ENCODE data around the gene TTLL1. TPM values are rescaled to one million over a fixed set of nuclear protein-coding genes. Genes with fewer than 3 reads are reported as not detected.

Gene TTLL1
- total RNA-seq, 1 experiment from 2014 or later, result 4.1 TPM

GRCh38 chr22:43042101-43042780 is 47.0 kb downstream of the TTLL1 start:
- no peaks in the 10 kb centered on the region for H3K4me1 ChIP-seq
- ChIA-PET CTCF (no interaction called here), POLR2A (no interaction called here)
- H3K27me3 Mint-ChIP-seq (ENCODE audit: insufficient read depth, unreplicated experiment), result no peaks in the 10 kb centered on the region
- H3K27me3 ChIP-seq (replicated peaks; ENCODE audit: control insufficient read depth, insufficient read depth, low read length), result no peaks in the 10 kb centered on the region; the same call in 1 of the 2 replicates
- H3K4me1 Mint-ChIP-seq (ENCODE audit: low read depth, unreplicated experiment), result no peaks in the 10 kb centered on the region
- no peak overlapping the region for H3K4me3 ChIP-seq (ENCODE audit: low read depth, low read length)
- no peaks in the 10 kb centered on the region for H3K36me3 ChIP-seq (ENCODE audit: control insufficient read depth, insufficient read depth, low read length)
- no peak for TF ChIP-seq CTCF (IDR thresholded peaks at IDR 0.05; ENCODE audit: insufficient read depth in 1 of 2, low read depth in 1 of 2, low read length in 1 of 2, severe bottlenecking in 1 of 2, unreplicated experiment in 1 of 2)
- no peaks in the 10 kb centered on the region for H3K9me3 Mint-ChIP-seq (ENCODE audit: unreplicated experiment)
- H3K27ac Mint-ChIP-seq (ENCODE audit: unreplicated experiment), result no peak overlapping the region
- no peaks in the 10 kb centered on the region for H3K36me3 Mint-ChIP-seq (ENCODE audit: insufficient read depth, unreplicated experiment)
- BruUV-seq (replicated peaks), result no TSS peak
- H3K4me3 Mint-ChIP-seq (ENCODE audit: unreplicated experiment), result no peak overlapping the region
- intact Hi-C loops (cut with micrococcal nuclease; ENCODE audit: unreplicated experiment), result no loop called here
- no peaks in the 10 kb centered on the region for H3K9me3 ChIP-seq
- no peak for DNase-seq

GRCh38 chr22:43039800-43040199 is 49.4 kb downstream of the TTLL1 start:
- Mint-ChIP-seq H3K27me3 (ENCODE audit: insufficient read depth, unreplicated experiment) (no peaks in the 10 kb centered on the region), H3K4me3 (ENCODE audit: unreplicated experiment) (no peak overlapping the region), H3K9me3 (ENCODE audit: unreplicated experiment) (no peaks in the 10 kb centered on the region), H3K36me3 (ENCODE audit: insufficient read depth, unreplicated experiment) (no peaks in the 10 kb centered on the region), H3K27ac (ENCODE audit: unreplicated experiment) (peak overlapping the region; percentile 63), H3K4me1 (ENCODE audit: low read depth, unreplicated experiment) (no peaks in the 10 kb centered on the region)
- TF ChIP-seq CTCF (IDR thresholded peaks at IDR 0.05; ENCODE audit: insufficient read depth in 1 of 2, low read depth in 1 of 2, low read length in 1 of 2, severe bottlenecking in 1 of 2, unreplicated experiment in 1 of 2), result no peak
- Histone ChIP-seq H3K27me3 (replicated peaks; ENCODE audit: control insufficient read depth, insufficient read depth, low read length) (no peaks in the 10 kb centered on the region; the same call in 1 of the 2 replicates), H3K36me3 (ENCODE audit: control insufficient read depth, insufficient read depth, low read length) (no peaks in the 10 kb centered on the region), H3K4me3 (ENCODE audit: low read depth, low read length) (no peak overlapping the region), H3K9me3 (no peaks in the 10 kb centered on the region), H3K4me1 (no peaks in the 10 kb centered on the region)
- BruUV-seq (replicated peaks), result no TSS peak
- intact Hi-C loops (cut with micrococcal nuclease; ENCODE audit: unreplicated experiment), result no loop called here
- peak in 1 of 2 experiments; percentile 24 for DNase-seq
- POLR2A ChIA-PET, result no interaction called here
- CTCF ChIA-PET, result no interaction called here

- no peak for DNase-seq
- ChIA-PET CTCF (interaction anchor here (0.7 kb wide), 1 partner anchor 48 kb away, joined by 3 read pairs; no protein-coding TSS in a partner anchor), POLR2A (no interaction called here)
- no peaks in the 10 kb centered on the region for H3K36me3 ChIP-seq (ENCODE audit: control insufficient read depth, insufficient read depth, low read length)
- BruUV-seq (replicated peaks), result no TSS peak
- no peak for TF ChIP-seq CTCF (IDR thresholded peaks at IDR 0.05; ENCODE audit: insufficient read depth in 1 of 2, low read depth in 1 of 2, low read length in 1 of 2, severe bottlenecking in 1 of 2, unreplicated experiment in 1 of 2)
- no peaks in the 10 kb centered on the region for H3K27me3 ChIP-seq (replicated peaks; ENCODE audit: control insufficient read depth, insufficient read depth, low read length)
- no peaks in the 10 kb centered on the region for H3K9me3 ChIP-seq
- Mint-ChIP-seq H3K4me1 (ENCODE audit: low read depth, unreplicated experiment) (no peaks in the 10 kb centered on the region), H3K9me3 (ENCODE audit: unreplicated experiment) (no peaks in the 10 kb centered on the region), H3K36me3 (ENCODE audit: insufficient read depth, unreplicated experiment) (no peaks in the 10 kb centered on the region), H3K27ac (ENCODE audit: unreplicated experiment) (no peak overlapping the region), H3K4me3 (ENCODE audit: unreplicated experiment) (no peak overlapping the region), H3K27me3 (ENCODE audit: insufficient read depth, unreplicated experiment) (no peaks in the 10 kb centered on the region)
- intact Hi-C loops (cut with micrococcal nuclease; ENCODE audit: unreplicated experiment), result no loop called here
- no peaks in the 10 kb centered on the region for H3K4me1 ChIP-seq
- no peak overlapping the region for H3K4me3 ChIP-seq (ENCODE audit: low read depth, low read length)
Observed at GRCh38 chr22:43038325-43038724, 50.9 kb downstream of the TTLL1 start.

All from Caco-2 (cell line).